Panc1 (cell line): ENCODE measurements around the gene SUSD6. TPM values are rescaled to one million over a fixed set of nuclear protein-coding genes. Genes with fewer than 3 reads are reported as not detected.

Experiments
- ATAC-seq: fragments of 200-7000 bp; cut with Tn5 transposase; 2 replicates; pipeline ENCODE4 v1.9.1; 2020; ENCODE audit warnings: mild to moderate bottlenecking, moderate library complexity
- BruUV-seq: library from RNA; stranded (reverse); fragments of 400-500 nt; replicated peaks from 2 replicates; lab custom pipeline; 2021; lab: Mats Ljungman, UMichigan
- CTCF ChIA-PET: fragments of 300-600 bp; sonication (Branson Sonifier 250); formaldehyde crosslinking; loops from one replicate; lab custom pipeline; 2022; ENCODE audit warnings: antibody characterized with exemption; lab: Charles Lee
- POLR2A ChIA-PET: fragments of 300-600 bp; sonication (Branson Sonifier 250); formaldehyde crosslinking; loops from one replicate; lab custom pipeline; 2022; ENCODE audit warnings: antibody characterized with exemption; lab: Charles Lee
- DNase-seq: peaks from one replicate; pipeline ENCODE4 v3.0.0-alpha.2; 2010; ENCODE audit warnings: low read depth, low spot score
- H3K27ac ChIP-seq: 2 replicates; pipeline ENCODE4 v1.5.1; 2011; ENCODE audit warnings: mild to moderate bottlenecking, low read length, inconsistent platforms
- H3K27me3 ChIP-seq: fragments of 200-500 bp; sonication (Bioruptor generic); 2 replicates; pipeline ENCODE4 v1.6.0; 2014; ENCODE audit warnings: low read length, inconsistent platforms; ENCODE audit not compliant: control insufficient read depth, insufficient read depth
- H3K36me3 ChIP-seq: fragments of 200-500 bp; sonication (Bioruptor generic); 2 replicates; pipeline ENCODE4 v1.5.1; 2014; ENCODE audit warnings: inconsistent platforms, mild to moderate bottlenecking, low read length, moderate library complexity; ENCODE audit not compliant: control insufficient read depth, insufficient read depth
- H3K4me1 ChIP-seq: 2 replicates; pipeline ENCODE4 v1.5.1; 2011; ENCODE audit warnings: inconsistent platforms, mild to moderate bottlenecking, low read length, moderate library complexity; ENCODE audit not compliant: control insufficient read depth, insufficient read depth
- H3K4me3 ChIP-seq, 2 experiments: 2 replicates each; pipeline ENCODE4 v1.5.1; 2011 to 2012; ENCODE audit warnings: low read depth in 2 of 2, low read length in 2 of 2, mild to moderate bottlenecking in 2 of 2, inconsistent platforms in 1 of 2, moderate library complexity in 1 of 2
- H3K9me3 ChIP-seq: fragments of 200-500 bp; sonication (Bioruptor generic); 2 replicates; pipeline ENCODE4 v1.5.1; 2014; ENCODE audit warnings: low read depth, mild to moderate bottlenecking, inconsistent platforms, low read length, moderate library complexity; ENCODE audit not compliant: control insufficient read depth, insufficient read depth
- CTCF ChIP-seq: fragments of 450-650 bp; IDR thresholded peaks from 2 replicates; pipeline ENCODE4 v1.5.1; 2017; ENCODE audit warnings: mild to moderate bottlenecking
- POLR2AphosphoS5 ChIP-seq: IDR thresholded peaks from 2 replicates; pipeline ENCODE4 v1.6.1; 2012; ENCODE audit warnings: mild to moderate bottlenecking, low read depth, low read length, moderate library complexity
- REST ChIP-seq, 2 experiments: IDR thresholded peaks; 2 replicates each; pipeline ENCODE4 v1.6.1; 2011 to 2012; ENCODE audit warnings: low read depth in 2 of 2, control low read depth in 1 of 2, low read length in 1 of 2, mild to moderate bottlenecking in 1 of 2, moderate library complexity in 1 of 2; ENCODE audit not compliant: insufficient read depth in 1 of 2
- SIN3A ChIP-seq: IDR thresholded peaks from 2 replicates; pipeline ENCODE4 v1.6.1; 2012; ENCODE audit warnings: low read depth, mild to moderate bottlenecking, low read length, moderate library complexity, borderline replicate concordance; ENCODE audit not compliant: insufficient read depth
- TCF7L2 ChIP-seq: IDR thresholded peaks from 2 replicates; pipeline ENCODE4 v1.6.1; 2011; ENCODE audit warnings: mild to moderate bottlenecking, low read depth, low read length, inconsistent platforms
- in situ Hi-C: cut with HindIII; loops from 2 replicates; pipeline ENCODE4 v1.10.0; 2016; ENCODE audit warnings: low sequenced_read_pairs, low pct_unique_long_range_greater_than_20kb
- intact Hi-C: fragments of 100-400 bp; cut with micrococcal nuclease; formaldehyde crosslinking; loops from one replicate; pipeline ENCODE4 v1.10.0; 2022; ENCODE audit not compliant: unreplicated experiment
- total RNA-seq: library from RNA; stranded (reverse); gene quantifications from one replicate; pipeline ENCODE4 v1.2.1, GENCODE V29; 2021; ENCODE audit not compliant: unreplicated experiment

The SUSD6 gene
- total RNA-seq, 1 experiment from 2014 or later = 10.9 TPM

DNA sequence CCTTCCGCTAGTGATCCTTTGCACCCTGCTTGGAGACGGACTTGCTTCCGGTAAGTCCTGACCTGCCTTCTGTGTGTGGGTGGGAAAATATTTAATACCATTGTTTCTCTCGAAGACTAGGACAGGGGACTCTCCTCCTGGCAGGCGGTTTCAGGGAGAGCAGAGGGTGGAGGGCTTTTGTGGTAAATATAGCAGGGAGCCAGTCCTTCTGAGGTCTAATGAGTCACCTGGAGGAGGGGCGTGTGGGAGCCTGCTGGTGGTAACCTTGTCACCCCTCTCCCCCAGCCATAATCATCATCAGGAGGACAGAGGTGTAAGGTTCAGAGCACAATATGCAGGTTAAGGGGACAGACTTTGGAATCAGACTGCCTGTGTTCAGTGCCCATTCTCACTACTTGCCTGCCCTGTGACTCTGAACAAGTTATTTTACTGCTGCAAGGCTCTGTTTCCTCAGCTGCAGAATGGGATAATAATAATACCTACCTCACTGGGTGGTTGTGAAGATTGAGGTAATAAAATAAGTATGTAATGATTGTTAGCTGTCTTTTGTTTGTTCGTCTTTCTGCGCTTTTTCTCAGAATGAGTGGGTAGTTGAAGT, 47.4 kb downstream of the SUSD6 start:
- H3K4me3 ChIP-seq = no peak overlapping the region
- DNase-seq = no peak
- in situ Hi-C loops = no loop called here
- H3K27me3 ChIP-seq = no peaks in the 10 kb centered on the region
- intact Hi-C loops = no loop called here
- TF ChIP-seq TCF7L2 (no peak), CTCF (no peak), POLR2AphosphoS5 (no peak), SIN3A (no peak), REST (IDR thresholded peaks at IDR 0.05; ENCODE audit: insufficient read depth in 1 of 2, low read depth in 2 of 2, low read length in 1 of 2) (no peak)
- peaks cover 18% of the 10 kb centered on the region for H3K4me1 ChIP-seq
- H3K9me3 ChIP-seq = no peaks in the 10 kb centered on the region
- POLR2A ChIA-PET = interaction anchor here (0.7 kb wide), 1 partner anchor 1709 kb away, joined by 3 read pairs; no protein-coding TSS in a partner anchor
- BruUV-seq = no TSS peak
- CTCF ChIA-PET = no interaction called here
- ATAC-seq = no peak
- no peak overlapping the region for H3K27ac ChIP-seq
- H3K36me3 ChIP-seq = no peaks in the 10 kb centered on the region

GRCh38 chr14:69660344-69661193, 49.2 kb downstream of the SUSD6 start:
- DNase-seq (no peak), ATAC-seq (no peak)
- Histone ChIP-seq H3K4me1 (peaks cover 18% of the 10 kb centered on the region), H3K27ac (no peak overlapping the region; the same call in 1 of the 2 replicates), H3K4me3 (no peak overlapping the region), H3K9me3 (no peaks in the 10 kb centered on the region), H3K27me3 (no peaks in the 10 kb centered on the region), H3K36me3 (no peaks in the 10 kb centered on the region)
- CTCF ChIA-PET = no interaction called here
- in situ Hi-C loops = no loop called here
- TF ChIP-seq SIN3A (no peak), CTCF (no peak), POLR2AphosphoS5 (no peak), REST (IDR thresholded peaks at IDR 0.05; ENCODE audit: insufficient read depth in 1 of 2, low read depth in 2 of 2, low read length in 1 of 2) (no peak), TCF7L2 (no peak)
- POLR2A ChIA-PET = no interaction called here
- intact Hi-C loops = no loop called here
- no TSS peak for BruUV-seq
